GM20000 (cell line): ENCODE results near the gene GTF2H3.
"Not testable (repeated sequence)": the region's sequence is repeated elsewhere in the genome, so short reads cannot be mapped to it uniquely, and the experiment has no call there.

Experiments
- DNase-seq: peaks from one replicate; pipeline ENCODE4 v3.0.0; 2012; ENCODE audit warnings: low spot score
- TF ChIP-seq, protein P1 (sequence below): IDR thresholded peaks from 2 replicates; pipeline ENCODE4 v1.5.1; 2012; ENCODE audit warnings: mild to moderate bottlenecking, control low read depth; ENCODE audit errors: extremely low read depth, missing control alignments

The GTF2H3 gene

GRCh38 chr12:123601602-123602489 is 31.8 kb upstream of the GTF2H3 start, which contains the start of gene DDX55:
DDX55 (plus strand) TSS chr12:123602099; CDS start chr12:123602149, 50 bp downstream.
- DNase-seq, result peak; percentile 89
- TF ChIP-seq, protein P1, sequence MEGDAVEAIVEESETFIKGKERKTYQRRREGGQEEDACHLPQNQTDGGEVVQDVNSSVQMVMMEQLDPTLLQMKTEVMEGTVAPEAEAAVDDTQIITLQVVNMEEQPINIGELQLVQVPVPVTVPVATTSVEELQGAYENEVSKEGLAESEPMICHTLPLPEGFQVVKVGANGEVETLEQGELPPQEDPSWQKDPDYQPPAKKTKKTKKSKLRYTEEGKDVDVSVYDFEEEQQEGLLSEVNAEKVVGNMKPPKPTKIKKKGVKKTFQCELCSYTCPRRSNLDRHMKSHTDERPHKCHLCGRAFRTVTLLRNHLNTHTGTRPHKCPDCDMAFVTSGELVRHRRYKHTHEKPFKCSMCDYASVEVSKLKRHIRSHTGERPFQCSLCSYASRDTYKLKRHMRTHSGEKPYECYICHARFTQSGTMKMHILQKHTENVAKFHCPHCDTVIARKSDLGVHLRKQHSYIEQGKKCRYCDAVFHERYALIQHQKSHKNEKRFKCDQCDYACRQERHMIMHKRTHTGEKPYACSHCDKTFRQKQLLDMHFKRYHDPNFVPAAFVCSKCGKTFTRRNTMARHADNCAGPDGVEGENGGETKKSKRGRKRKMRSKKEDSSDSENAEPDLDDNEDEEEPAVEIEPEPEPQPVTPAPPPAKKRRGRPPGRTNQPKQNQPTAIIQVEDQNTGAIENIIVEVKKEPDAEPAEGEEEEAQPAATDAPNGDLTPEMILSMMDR, result peak; percentile 36

DNA sequence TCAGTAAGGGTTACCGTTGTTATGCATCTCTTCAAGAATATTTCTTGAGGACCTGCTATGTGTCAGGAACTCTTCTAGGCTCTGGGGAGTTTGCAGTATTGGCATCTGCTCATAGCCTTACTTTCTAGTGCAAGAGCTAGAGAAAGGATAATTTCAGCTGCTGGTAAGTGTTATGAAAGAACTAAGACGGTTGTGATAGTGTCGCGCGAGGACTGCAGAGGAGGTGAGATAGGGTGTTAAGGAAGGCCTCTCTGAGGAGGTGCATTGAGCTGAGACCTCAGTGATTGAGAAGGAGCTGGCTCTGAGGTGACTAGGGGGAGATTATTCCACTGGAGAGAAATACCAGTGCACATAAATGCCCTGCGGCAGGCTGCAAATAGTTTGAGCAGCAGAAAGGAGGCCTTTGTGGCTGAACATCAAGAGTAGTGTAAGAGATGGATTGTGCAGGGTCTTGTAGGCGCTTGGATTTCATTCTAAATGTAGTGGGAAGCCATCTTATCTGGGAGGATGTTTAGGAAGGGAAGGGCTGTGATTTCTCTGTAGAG is 30.9 kb upstream of the GTF2H3 start:
- no peak for DNase-seq
- TF ChIP-seq, protein P1, result no peak

GRCh38 chr12:123603495-123603894 is 30.1 kb upstream of the GTF2H3 start:
- not testable (repeated sequence) for DNase-seq

GRCh38 chr12:123607756-123608155 is 25.9 kb upstream of the GTF2H3 start:
- TF ChIP-seq, protein P1, result no peak
- DNase-seq, result no peak

- TF ChIP-seq, protein P1, result no peak
- no peak for DNase-seq
These were observed 25.4 kb upstream of the GTF2H3 start for GRCh38 chr12:123608182-123608581.

DNA sequence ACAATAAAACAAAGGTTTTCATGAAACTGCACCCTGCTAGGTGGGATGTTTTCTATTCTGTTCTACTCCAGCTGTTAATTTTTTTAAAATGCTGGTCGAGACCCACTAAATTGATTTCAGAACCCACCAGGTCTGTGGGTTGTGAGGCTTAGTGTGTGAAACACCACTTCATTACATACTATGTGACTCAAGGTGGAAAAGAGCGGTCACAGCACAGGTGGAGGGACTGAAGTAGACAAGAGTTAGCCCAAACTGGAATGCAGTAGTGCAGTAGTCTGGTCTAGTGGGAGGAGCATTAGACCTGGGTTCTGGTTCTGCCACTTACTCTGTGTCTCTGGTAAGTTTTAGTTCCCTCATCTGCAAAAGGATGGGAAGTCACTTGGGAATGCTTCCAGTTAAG is 19.5 kb upstream of the GTF2H3 start:
- no peak for DNase-seq
- TF ChIP-seq, protein P1, result no peak

- DNase-seq, result no peak
- TF ChIP-seq, protein P1, result no peak
These were observed 19.1 kb upstream of the GTF2H3 start for GRCh38 chr12:123614531-123614930.
